ENCODE measurements around the gene PYGL.

- no peak for TF ChIP-seq ZNF350 (tag by site-specific recombination; IDR thresholded peaks at IDR 0.05)
- no peak for TF ChIP-seq ZNF140 (tag by site-specific recombination; IDR thresholded peaks at IDR 0.05)
- TF ChIP-seq CTCF (tag by site-specific recombination; IDR thresholded peaks at IDR 0.05): no peak
- no peak for TF ChIP-seq REST (tag by site-specific recombination; IDR thresholded peaks at IDR 0.05)
- no peak for TF ChIP-seq ZNF274 (IDR thresholded peaks at IDR 0.05; ENCODE audit: low read length)
- TF ChIP-seq ZNF274 (tag by site-specific recombination; IDR thresholded peaks at IDR 0.05; ENCODE audit: borderline replicate concordance): no peak
- no peak for TF ChIP-seq ZNF518A (tag by site-specific recombination; conservative IDR thresholded peaks at IDR 0.05; ENCODE audit: low read depth)
Observed at GRCh38 chr14:50967103-50967502, 22.8 kb upstream of the PYGL start.
